Measurements from ENCODE around the gene SCAMP1. TPM values are rescaled to one million over a fixed set of nuclear protein-coding genes. Genes with fewer than 3 reads are reported as not detected.

SCAMP1 gene
- polyA plus RNA-seq, 1 donor from 2014 or later, result 180 TPM

GRCh38 chr5:78508186-78508765 is 147.9 kb downstream of the SCAMP1 start:
- H3K4me2 ChIP-seq (ENCODE audit: low read length), result no peak overlapping the region

More at GRCh38 chr5:78508186-78508765, 147.9 kb downstream of the SCAMP1 start:
- no peaks in the 10 kb centered on the region for H3F3A ChIP-seq (ENCODE audit: insufficient read depth, low read length, poor library complexity, severe bottlenecking)
- no peaks in the 10 kb centered on the region for H3K9me2 ChIP-seq (ENCODE audit: insufficient read depth, low read length)
- H3K9me3 ChIP-seq (ENCODE audit: low read length), result no peaks in the 10 kb centered on the region
- H2AFZ ChIP-seq (ENCODE audit: low read depth, low read length), result no peak overlapping the region
- no peak overlapping the region for H3K27ac ChIP-seq (ENCODE audit: low read length)
- no peak for TF ChIP-seq CTCF (IDR thresholded peaks at IDR 0.05; ENCODE audit: poor library complexity, severe bottlenecking)
- no peak for TF ChIP-seq EZH2 (IDR thresholded peaks at IDR 0.05; ENCODE audit: borderline replicate concordance, insufficient read depth, low read length, poor library complexity, severe bottlenecking)
- no peak for TF ChIP-seq POLR2AphosphoS5 (IDR thresholded peaks at IDR 0.05)
- no peak for TF ChIP-seq TAF1 (IDR thresholded peaks at IDR 0.05; ENCODE audit: low read depth)
- TF ChIP-seq REST (IDR thresholded peaks at IDR 0.05; ENCODE audit: borderline replicate concordance), result no peak
- no peak for TF ChIP-seq EP300 (conservative IDR thresholded peaks at IDR 0.05; ENCODE audit: poor library complexity, severe bottlenecking)
- no peak for TF ChIP-seq RAD21 (conservative IDR thresholded peaks at IDR 0.05)
- no peak for TF ChIP-seq SMC3 (conservative IDR thresholded peaks at IDR 0.05; ENCODE audit: poor library complexity)
- TF ChIP-seq MXI1 (conservative IDR thresholded peaks at IDR 0.05; ENCODE audit: poor library complexity, severe bottlenecking), result no peak
- no peak overlapping the region for H3K4me3 ChIP-seq (ENCODE audit: low read length)
- H3K9ac ChIP-seq (ENCODE audit: low read length), result no peak overlapping the region
- no peaks in the 10 kb centered on the region for H4K20me1 ChIP-seq (ENCODE audit: insufficient read depth)
- no peaks in the 10 kb centered on the region for H3K36me3 ChIP-seq (ENCODE audit: insufficient read depth, low read length)
- H3K27me3 ChIP-seq (ENCODE audit: insufficient read depth, low read depth, low read length), result no peaks in the 10 kb centered on the region
- no peaks in the 10 kb centered on the region for H3K79me2 ChIP-seq (replicated peaks; ENCODE audit: insufficient read depth, low read length)

Measured in neural cell (in vitro differentiated cells).